HG03565 (cell line): ENCODE measurements around the gene PHF14.
"Not testable (repeated sequence)": the region's sequence is repeated elsewhere in the genome, so short reads cannot be mapped to it uniquely, and the experiment has no call there.

Source experiments
- ATAC-seq: cut with Tn5 transposase; IDR thresholded peaks from one replicate; pipeline ENCODE4 v1.9.1; 2021; ENCODE audit warnings: mild to moderate bottlenecking, moderate library complexity; ENCODE audit not compliant: unreplicated experiment

PHF14 gene, protein sequence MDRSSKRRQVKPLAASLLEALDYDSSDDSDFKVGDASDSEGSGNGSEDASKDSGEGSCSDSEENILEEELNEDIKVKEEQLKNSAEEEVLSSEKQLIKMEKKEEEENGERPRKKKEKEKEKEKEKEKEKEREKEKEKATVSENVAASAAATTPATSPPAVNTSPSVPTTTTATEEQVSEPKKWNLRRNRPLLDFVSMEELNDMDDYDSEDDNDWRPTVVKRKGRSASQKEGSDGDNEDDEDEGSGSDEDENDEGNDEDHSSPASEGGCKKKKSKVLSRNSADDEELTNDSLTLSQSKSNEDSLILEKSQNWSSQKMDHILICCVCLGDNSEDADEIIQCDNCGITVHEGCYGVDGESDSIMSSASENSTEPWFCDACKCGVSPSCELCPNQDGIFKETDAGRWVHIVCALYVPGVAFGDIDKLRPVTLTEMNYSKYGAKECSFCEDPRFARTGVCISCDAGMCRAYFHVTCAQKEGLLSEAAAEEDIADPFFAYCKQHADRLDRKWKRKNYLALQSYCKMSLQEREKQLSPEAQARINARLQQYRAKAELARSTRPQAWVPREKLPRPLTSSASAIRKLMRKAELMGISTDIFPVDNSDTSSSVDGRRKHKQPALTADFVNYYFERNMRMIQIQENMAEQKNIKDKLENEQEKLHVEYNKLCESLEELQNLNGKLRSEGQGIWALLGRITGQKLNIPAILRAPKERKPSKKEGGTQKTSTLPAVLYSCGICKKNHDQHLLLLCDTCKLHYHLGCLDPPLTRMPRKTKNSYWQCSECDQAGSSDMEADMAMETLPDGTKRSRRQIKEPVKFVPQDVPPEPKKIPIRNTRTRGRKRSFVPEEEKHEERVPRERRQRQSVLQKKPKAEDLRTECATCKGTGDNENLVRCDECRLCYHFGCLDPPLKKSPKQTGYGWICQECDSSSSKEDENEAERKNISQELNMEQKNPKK

GRCh38 chr7:10973061-10973941 is at the start of gene PHF14:
TSS of gene PHF14 (plus strand) at chr7:10973872. CDS start at chr7:10974324, 452 bp downstream.
- ATAC-seq = peak; percentile 95

DNA sequence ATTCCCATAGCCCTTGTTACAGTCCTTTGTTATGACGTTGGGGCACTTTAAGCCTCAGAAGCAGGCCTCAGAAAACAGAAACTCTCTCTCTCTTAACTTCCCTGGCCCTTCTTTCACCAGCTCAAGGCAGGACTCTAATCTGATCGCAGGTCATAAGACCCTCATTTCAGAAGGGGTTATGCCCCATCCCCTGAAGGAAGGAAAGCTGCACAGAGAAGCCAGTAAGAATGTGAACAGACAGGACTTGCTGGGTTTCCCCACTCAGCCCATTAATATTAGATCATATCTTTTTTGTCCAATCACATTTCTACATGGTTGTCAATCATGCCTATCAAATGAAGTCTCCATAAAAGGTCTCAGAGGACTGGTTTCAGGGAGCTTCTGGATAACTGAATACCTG is 49.3 kb upstream of the PHF14 start:
- ATAC-seq = no peak

DNA sequence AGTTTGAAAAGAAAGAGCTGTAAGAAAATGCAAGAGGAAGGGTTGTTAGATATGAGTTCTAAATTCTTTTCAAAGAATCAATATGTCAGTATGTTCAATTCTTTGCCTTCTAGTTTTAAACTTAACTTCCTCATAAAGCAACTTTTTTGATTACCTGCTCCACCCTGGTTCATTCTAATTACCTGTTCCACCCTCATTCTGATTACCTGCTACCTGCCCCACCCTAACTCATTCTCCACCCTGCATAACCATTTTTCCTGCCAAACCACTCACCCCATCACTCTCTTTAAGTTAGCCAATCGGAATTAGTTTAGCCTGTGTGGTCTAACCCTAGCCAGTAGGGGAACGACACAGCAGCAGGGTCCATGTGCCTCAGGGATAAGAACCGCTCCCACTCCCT is 45.5 kb upstream of the PHF14 start:
- ATAC-seq = not testable (repeated sequence)

DNA sequence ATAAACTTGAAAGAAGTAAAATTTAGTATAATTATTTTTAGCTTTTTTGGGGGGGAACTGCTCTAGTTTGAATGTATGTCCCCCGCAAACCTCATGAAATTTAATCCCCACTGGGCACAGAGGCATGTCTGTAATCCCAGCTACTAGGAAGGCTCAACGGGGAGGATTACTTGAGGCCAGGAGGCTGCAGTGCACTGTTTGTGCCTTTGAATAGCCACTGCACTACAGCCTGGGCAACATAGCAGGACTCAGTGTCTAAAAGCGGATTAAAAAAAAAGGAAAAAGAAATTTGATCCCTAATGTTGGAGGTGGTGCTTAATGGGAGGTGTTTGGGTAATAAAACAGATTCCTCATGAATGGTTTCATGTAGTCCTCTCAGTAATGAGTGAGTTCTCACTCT is 43.1 kb upstream of the PHF14 start:
- ATAC-seq = no peak

DNA sequence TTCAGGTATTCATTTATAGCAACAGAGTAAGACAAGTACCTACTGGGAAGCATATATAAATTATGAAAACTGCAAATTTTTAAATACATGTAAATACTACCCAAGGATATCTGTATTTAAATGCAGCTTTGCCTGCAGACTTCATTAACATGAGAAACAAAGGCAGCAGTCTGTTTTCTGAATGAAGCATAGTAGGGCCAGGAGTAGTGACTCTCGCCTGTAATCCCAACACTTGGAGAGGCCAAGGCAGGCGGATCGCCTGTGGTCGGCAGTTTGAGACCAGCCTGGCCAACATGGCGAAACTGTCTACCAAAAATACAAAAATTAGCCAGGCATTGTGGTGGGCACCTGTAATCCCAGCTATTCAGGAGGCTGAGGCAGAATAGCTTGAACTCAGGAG is 42.5 kb upstream of the PHF14 start:
- ATAC-seq = no peak

DNA sequence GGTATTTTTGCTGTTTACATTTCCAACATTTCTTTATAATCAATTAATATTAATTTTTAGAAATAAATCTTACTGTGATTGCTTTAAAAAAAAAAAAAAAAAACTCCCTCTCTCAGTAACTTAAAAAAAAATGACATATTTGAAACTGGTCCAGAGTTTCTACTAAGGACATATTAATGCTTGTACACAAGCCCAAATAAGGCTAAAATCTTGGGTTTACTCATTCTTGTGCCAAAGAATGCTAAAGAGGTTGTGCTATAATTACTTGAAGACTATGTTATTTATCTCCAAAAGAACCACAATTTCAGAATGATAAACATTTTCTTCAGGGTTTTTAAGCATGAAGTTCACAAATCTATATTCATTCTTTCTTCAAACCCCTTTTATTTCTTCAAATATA is 39.4 kb upstream of the PHF14 start:
- ATAC-seq = no peak

GRCh38 chr7:10939237-10939910 is 34.3 kb upstream of the PHF14 start:
- ATAC-seq = no peak

GRCh38 chr7:10939911-10940703 is 33.6 kb upstream of the PHF14 start:
- peak; percentile 86 for ATAC-seq

DNA sequence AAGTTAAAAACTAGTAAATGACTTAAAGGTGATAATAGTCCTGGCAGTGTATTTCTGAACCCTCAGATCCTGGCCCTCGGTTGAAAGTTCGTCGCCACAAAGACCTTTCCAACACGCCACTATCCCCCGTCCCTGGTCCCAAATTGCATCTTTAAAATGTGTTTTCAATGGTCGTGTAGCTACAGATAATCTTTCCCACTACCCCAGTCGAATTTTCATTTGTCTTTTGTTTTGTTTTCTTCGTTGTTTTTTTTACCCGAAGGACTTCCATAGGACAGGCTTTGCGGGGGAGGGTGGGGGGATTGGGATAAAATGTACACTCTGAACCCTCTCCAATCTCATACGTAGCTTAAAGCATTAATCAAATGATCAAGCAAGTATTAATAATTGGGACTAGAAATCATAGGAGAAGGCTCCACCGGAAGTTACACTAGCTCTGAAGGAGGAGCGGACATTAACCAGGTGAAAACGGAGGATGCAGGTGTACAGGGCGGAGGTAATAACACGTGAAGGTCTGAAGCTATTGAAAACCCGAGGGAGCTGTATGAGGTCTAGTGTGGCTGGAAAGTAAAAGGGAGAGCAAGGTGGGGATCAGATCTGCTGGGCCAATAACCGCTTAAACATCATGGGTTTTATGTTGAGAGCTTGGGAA is 32.8 kb upstream of the PHF14 start:
- no peak for ATAC-seq

GRCh38 chr7:10950494-10950893 is 23.2 kb upstream of the PHF14 start:
- ATAC-seq = no peak

- ATAC-seq = not testable (repeated sequence)
Observed at GRCh38 chr7:10950974-10951578, 22.6 kb upstream of the PHF14 start.

- ATAC-seq = no peak
Observed at GRCh38 chr7:10952588-10952987, 21.1 kb upstream of the PHF14 start.

GRCh38 chr7:10953078-10953750 is 20.5 kb upstream of the PHF14 start:
- not testable (repeated sequence) for ATAC-seq

DNA sequence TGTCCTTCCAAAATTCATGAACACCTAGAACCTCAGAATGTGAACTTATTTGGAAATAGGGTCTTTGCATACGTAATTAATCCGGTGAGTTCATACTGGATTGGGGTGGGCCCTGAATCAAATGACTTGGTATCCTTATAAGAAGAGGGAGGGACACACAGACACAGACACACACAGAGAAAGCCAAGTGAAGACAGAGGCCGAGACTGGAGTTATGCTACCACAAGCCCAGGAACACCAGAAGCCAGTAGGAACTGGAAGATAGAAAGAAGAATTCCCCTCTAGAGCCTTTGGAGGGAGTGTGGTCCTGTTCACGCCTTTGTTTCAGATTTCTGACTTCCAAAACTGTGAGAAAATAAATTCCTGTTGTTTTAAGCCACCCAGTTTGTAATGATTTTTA is 17.1 kb upstream of the PHF14 start:
- ATAC-seq = no peak

GRCh38 chr7:10960242-10960641 is 13.4 kb upstream of the PHF14 start:
- ATAC-seq = not testable (repeated sequence)

DNA sequence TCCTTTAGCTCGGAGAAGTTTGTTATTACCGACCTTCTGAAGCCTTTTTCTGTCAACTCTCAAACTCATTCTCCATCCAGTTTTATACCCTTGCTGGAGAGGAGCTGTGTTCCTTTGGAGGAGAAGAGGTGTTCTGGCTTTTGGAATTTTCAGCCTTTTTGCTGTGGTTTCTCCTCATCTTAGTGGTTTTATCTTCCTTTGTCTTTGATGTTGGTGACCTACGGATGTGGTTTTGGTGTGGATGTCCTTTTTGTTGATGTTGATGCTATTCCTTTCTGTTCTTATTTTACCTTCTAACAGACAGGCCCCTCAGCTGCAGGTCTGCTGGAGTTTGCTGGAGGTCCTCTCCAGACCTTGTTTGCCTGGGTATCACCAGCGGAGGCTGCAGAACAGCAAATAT is 8.7 kb upstream of the PHF14 start:
- not testable (repeated sequence) for ATAC-seq

GRCh38 chr7:10972174-10972573 is 1.5 kb upstream of the PHF14 start:
- ATAC-seq = no peak
